Loucy (cell line): ENCODE data around the gene TMEM132D.

Source experiments
- H2AFZ ChIP-seq: fragments of 200-600 bp; sonication (generic); 2 replicates; pipeline ENCODE4 v1.6.0; 2016; ENCODE audit warnings: antibody characterized with exemption, mild to moderate bottlenecking, low read length, moderate library complexity
- H3F3A ChIP-seq: fragments of 200-600 bp; 2 replicates; pipeline ENCODE4 v1.6.0; 2016; ENCODE audit warnings: antibody characterized with exemption, low read depth, mild to moderate bottlenecking
- H3K27me3 ChIP-seq: fragments of 200-600 bp; sonication (generic); 2 replicates; pipeline ENCODE4 v1.6.1; 2014; ENCODE audit warnings: low read length, mild to moderate bottlenecking; ENCODE audit not compliant: insufficient read depth, poor library complexity, severe bottlenecking
- H3K36me3 ChIP-seq: fragments of 200-600 bp; sonication (generic); 2 replicates; pipeline ENCODE4 v1.6.1; 2016; ENCODE audit warnings: low read length; ENCODE audit not compliant: insufficient read depth
- H3K4me1 ChIP-seq: fragments of 200-600 bp; sonication (generic); 2 replicates; pipeline ENCODE4 v1.5.1; 2014; ENCODE audit warnings: low read length, mild to moderate bottlenecking; ENCODE audit not compliant: insufficient read depth, poor library complexity, severe bottlenecking
- H3K4me2 ChIP-seq: fragments of 200-600 bp; sonication (generic); 2 replicates; pipeline ENCODE4 v1.6.0; 2014; ENCODE audit warnings: antibody characterized with exemption, low read length, low read depth, mild to moderate bottlenecking; ENCODE audit not compliant: poor library complexity, severe bottlenecking
- H3K4me3 ChIP-seq: fragments of 200-600 bp; sonication (generic); 2 replicates; pipeline ENCODE4 v1.5.1; 2014; ENCODE audit warnings: low read length, mild to moderate bottlenecking, mixed read lengths; ENCODE audit not compliant: poor library complexity, severe bottlenecking
- H3K79me2 ChIP-seq: fragments of 200-600 bp; sonication (generic); 2 replicates; pipeline ENCODE4 v1.6.1; 2014; ENCODE audit warnings: low read length; ENCODE audit not compliant: insufficient read depth
- H3K9ac ChIP-seq: fragments of 200-600 bp; sonication (generic); 2 replicates; pipeline ENCODE4 v1.6.0; 2014; ENCODE audit warnings: mild to moderate bottlenecking, low read depth, low read length, moderate library complexity; ENCODE audit not compliant: poor library complexity, severe bottlenecking
- H3K9me2 ChIP-seq: fragments of 200-600 bp; sonication (generic); replicated peaks from 2 replicates; pipeline ENCODE4 v1.6.1; 2016; ENCODE audit warnings: low read depth, low read length, mixed read lengths
- H3K9me3 ChIP-seq: fragments of 200-600 bp; sonication (generic); 2 replicates; pipeline ENCODE4 v1.6.1; 2014; ENCODE audit warnings: mild to moderate bottlenecking, antibody characterized with exemption, low read length, low read depth; ENCODE audit not compliant: insufficient read depth
- H4K20me1 ChIP-seq: fragments of 200-600 bp; sonication (generic); 2 replicates; pipeline ENCODE4 v1.6.0; 2014; ENCODE audit warnings: antibody characterized with exemption, low read length, mild to moderate bottlenecking; ENCODE audit not compliant: insufficient read depth, poor library complexity, severe bottlenecking
- CTCF ChIP-seq: fragments of 200-600 bp; sonication (generic); conservative IDR thresholded peaks from 2 replicates; pipeline ENCODE4 v1.5.1; 2014; ENCODE audit warnings: mild to moderate bottlenecking, antibody characterized with exemption, low read length
- EZH2phosphoT487 ChIP-seq: fragments of 200-600 bp; IDR thresholded peaks from 2 replicates; pipeline ENCODE4 v1.6.1; 2018; ENCODE audit warnings: antibody characterized with exemption, mild to moderate bottlenecking, moderate library complexity, borderline replicate concordance

The TMEM132D gene

GRCh38 chr12:129231491-129231890 lies 672.3 kb downstream of the TMEM132D start:
- no peak overlapping the region for H3K9ac ChIP-seq
- H3K79me2 ChIP-seq, result no peaks in the 10 kb centered on the region
- TF ChIP-seq EZH2phosphoT487 (no peak), CTCF (no peak)
- H3K9me2 ChIP-seq, result no peaks in the 10 kb centered on the region
- no peak overlapping the region for H2AFZ ChIP-seq
- H3K36me3 ChIP-seq, result no peaks in the 10 kb centered on the region
- H3F3A ChIP-seq, result no peaks in the 10 kb centered on the region
- H3K9me3 ChIP-seq, result no peaks in the 10 kb centered on the region; the same call in 1 of the 2 replicates
- no peak overlapping the region for H3K4me3 ChIP-seq
- H3K4me2 ChIP-seq, result no peak overlapping the region
- no peaks in the 10 kb centered on the region for H3K27me3 ChIP-seq
- no peaks in the 10 kb centered on the region for H3K4me1 ChIP-seq
- H4K20me1 ChIP-seq, result no peaks in the 10 kb centered on the region

- H3K27me3 ChIP-seq, result no peaks in the 10 kb centered on the region
- no peaks in the 10 kb centered on the region; the same call in 1 of the 2 replicates for H3K9me3 ChIP-seq
These were observed 672.8 kb downstream of the TMEM132D start for GRCh38 chr12:129230995-129231394.

GRCh38 chr12:129226851-129227250 lies 677.0 kb downstream of the TMEM132D start:
- Histone ChIP-seq H3K9me2 (no peaks in the 10 kb centered on the region), H3K9ac (no peak overlapping the region), H4K20me1 (no peaks in the 10 kb centered on the region), H3F3A (no peaks in the 10 kb centered on the region), H3K36me3 (no peaks in the 10 kb centered on the region), H2AFZ (no peak overlapping the region), H3K4me2 (no peak overlapping the region), H3K79me2 (no peaks in the 10 kb centered on the region), H3K27me3 (no peaks in the 10 kb centered on the region), H3K4me1 (no peaks in the 10 kb centered on the region), H3K4me3 (no peak overlapping the region), H3K9me3 (no peaks in the 10 kb centered on the region; the same call in 1 of the 2 replicates)
- no peak for TF ChIP-seq CTCF
- no peak for TF ChIP-seq EZH2phosphoT487

More at GRCh38 chr12:129230995-129231394, 672.8 kb downstream of the TMEM132D start:
- no peaks in the 10 kb centered on the region for H3K36me3 ChIP-seq
- H3K9ac ChIP-seq, result no peak overlapping the region
- H4K20me1 ChIP-seq, result no peaks in the 10 kb centered on the region
- no peak overlapping the region for H2AFZ ChIP-seq
- H3F3A ChIP-seq, result no peaks in the 10 kb centered on the region
- no peak overlapping the region for H3K4me3 ChIP-seq
- TF ChIP-seq CTCF, result no peak
- no peak for TF ChIP-seq EZH2phosphoT487
- no peaks in the 10 kb centered on the region for H3K79me2 ChIP-seq
- H3K4me2 ChIP-seq, result no peak overlapping the region
- H3K9me2 ChIP-seq, result no peaks in the 10 kb centered on the region
- H3K4me1 ChIP-seq, result no peaks in the 10 kb centered on the region
